Spleen (tissue), 7 donors: ENCODE data around the gene RNF13.

Source experiments
- POLR2A ChIP-seq, 3 donors: fragments of 450-650 bp; IDR thresholded peaks; one replicate each; pipeline ENCODE4 v1.5.1; 2017; ENCODE audit warnings: antibody characterized with exemption in 3 of 3, mild to moderate bottlenecking in 1 of 3
- POLR2AphosphoS5 ChIP-seq, 3 donors: sonication (generic); formaldehyde crosslinking; IDR thresholded peaks; one replicate each; pipeline ENCODE4 v1.5.1; 2017; ENCODE audit warnings: antibody characterized with exemption in 3 of 3
- TF ChIP-seq, protein P1 (sequence below), 11 experiments: fragments of 200-600 bp in 7 of 11; fragments of 450-650 bp in 4 of 11; sonication (generic) in 4 of 11; IDR thresholded peaks in 8 of 11; conservative IDR thresholded peaks in 3 of 11; 1 replicate in 7 of 11; 2 replicates in 4 of 11; pipeline versions ENCODE4 v1.4.0 to v1.8.0; 2016 to 2021; ENCODE audit warnings: antibody characterized with exemption in 11 of 11, inconsistent platforms in 4 of 11, mild to moderate bottlenecking in 1 of 11
- donor health status: DM: no; HTN: no; CAD: no; lungs with moderate emphysema.
- donor health status: DM: no; HTN: no; CAD: no.
- donor health status: DM: no; HTN: no; CAD: no.

DNA sequence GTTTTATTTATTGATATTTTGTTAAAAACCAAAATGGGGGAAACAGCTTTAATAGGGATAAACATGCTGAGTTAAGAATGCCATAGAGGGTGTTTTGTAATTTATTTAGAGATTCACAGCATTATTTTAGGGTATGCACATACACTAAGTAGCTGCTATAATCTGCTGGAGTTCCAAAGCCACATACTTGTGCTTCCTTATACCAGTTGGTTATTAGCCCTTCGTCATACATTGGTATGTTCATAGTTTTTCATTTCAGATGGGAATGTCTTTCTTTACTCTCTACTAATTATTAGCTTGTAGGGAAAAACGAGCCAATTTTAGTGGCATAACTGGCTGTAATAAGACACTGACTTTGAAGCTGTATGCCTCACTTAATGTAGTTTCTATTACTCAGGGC lies 82.8 kb downstream of the RNF13 start:
- no peak for TF ChIP-seq POLR2A (IDR thresholded peaks at IDR 0.05)
- TF ChIP-seq, protein P1, sequence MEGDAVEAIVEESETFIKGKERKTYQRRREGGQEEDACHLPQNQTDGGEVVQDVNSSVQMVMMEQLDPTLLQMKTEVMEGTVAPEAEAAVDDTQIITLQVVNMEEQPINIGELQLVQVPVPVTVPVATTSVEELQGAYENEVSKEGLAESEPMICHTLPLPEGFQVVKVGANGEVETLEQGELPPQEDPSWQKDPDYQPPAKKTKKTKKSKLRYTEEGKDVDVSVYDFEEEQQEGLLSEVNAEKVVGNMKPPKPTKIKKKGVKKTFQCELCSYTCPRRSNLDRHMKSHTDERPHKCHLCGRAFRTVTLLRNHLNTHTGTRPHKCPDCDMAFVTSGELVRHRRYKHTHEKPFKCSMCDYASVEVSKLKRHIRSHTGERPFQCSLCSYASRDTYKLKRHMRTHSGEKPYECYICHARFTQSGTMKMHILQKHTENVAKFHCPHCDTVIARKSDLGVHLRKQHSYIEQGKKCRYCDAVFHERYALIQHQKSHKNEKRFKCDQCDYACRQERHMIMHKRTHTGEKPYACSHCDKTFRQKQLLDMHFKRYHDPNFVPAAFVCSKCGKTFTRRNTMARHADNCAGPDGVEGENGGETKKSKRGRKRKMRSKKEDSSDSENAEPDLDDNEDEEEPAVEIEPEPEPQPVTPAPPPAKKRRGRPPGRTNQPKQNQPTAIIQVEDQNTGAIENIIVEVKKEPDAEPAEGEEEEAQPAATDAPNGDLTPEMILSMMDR (IDR thresholded peaks at IDR 0.05 in 8 of 11, conservative IDR thresholded peaks at IDR 0.05 in 3 of 11): no peak
- no peak for TF ChIP-seq POLR2AphosphoS5 (IDR thresholded peaks at IDR 0.05)
